Activated T-helper 1 cell treated with Interleukin-2 at 50 U/mL for 16 hours (primary cell): Measurements from ENCODE around the gene DEF6.

Source experiments
- DNase-seq: peaks from one replicate; pipeline ENCODE4 v3.0.0-alpha.2; 2020; ENCODE audit warnings: low read depth

The DEF6 gene

GRCh38 chr6:35343835-35344550 is 46.4 kb downstream of the DEF6 start:
- no peak for DNase-seq

- DNase-seq: no peak
These were observed 53.8 kb downstream of the DEF6 start for GRCh38 chr6:35351422-35351821.

- no peak for DNase-seq
These were observed 55.1 kb downstream of the DEF6 start for GRCh38 chr6:35352735-35353134.

- DNase-seq: no peak
These were observed 56.9 kb downstream of the DEF6 start for GRCh38 chr6:35354361-35355135.

- no peak for DNase-seq
These were observed 58.8 kb downstream of the DEF6 start for GRCh38 chr6:35356391-35356790.

- DNase-seq: no peak
These were observed 60.1 kb downstream of the DEF6 start for GRCh38 chr6:35357677-35358076.

GRCh38 chr6:35358086-35358485 is 60.5 kb downstream of the DEF6 start:
- no peak for DNase-seq

GRCh38 chr6:35359346-35359743 is 61.7 kb downstream of the DEF6 start:
- DNase-seq: no peak

- DNase-seq: no peak
These were observed 62.2 kb downstream of the DEF6 start for GRCh38 chr6:35359744-35360348.

- DNase-seq: no peak
These were observed 62.9 kb downstream of the DEF6 start for GRCh38 chr6:35360349-35361138.

GRCh38 chr6:35362200-35362599 is 64.6 kb downstream of the DEF6 start:
- DNase-seq: no peak

- DNase-seq: no peak
These were observed 65.7 kb downstream of the DEF6 start for GRCh38 chr6:35363293-35363750.

GRCh38 chr6:35365594-35366203 is 68.1 kb downstream of the DEF6 start:
- DNase-seq: no peak

- no peak for DNase-seq
These were observed 68.6 kb downstream of the DEF6 start for GRCh38 chr6:35366204-35366596.

GRCh38 chr6:35367646-35368037 is 70.0 kb downstream of the DEF6 start:
- no peak for DNase-seq

- DNase-seq: no peak
These were observed 70.6 kb downstream of the DEF6 start for GRCh38 chr6:35368038-35368887.

- DNase-seq: no peak
These were observed 72.6 kb downstream of the DEF6 start for GRCh38 chr6:35370124-35370741.

- DNase-seq: no peak
These were observed 73.3 kb downstream of the DEF6 start for GRCh38 chr6:35370785-35371493.
